Measurements from ENCODE around the gene CTNNA3.

The CTNNA3 gene

DNA sequence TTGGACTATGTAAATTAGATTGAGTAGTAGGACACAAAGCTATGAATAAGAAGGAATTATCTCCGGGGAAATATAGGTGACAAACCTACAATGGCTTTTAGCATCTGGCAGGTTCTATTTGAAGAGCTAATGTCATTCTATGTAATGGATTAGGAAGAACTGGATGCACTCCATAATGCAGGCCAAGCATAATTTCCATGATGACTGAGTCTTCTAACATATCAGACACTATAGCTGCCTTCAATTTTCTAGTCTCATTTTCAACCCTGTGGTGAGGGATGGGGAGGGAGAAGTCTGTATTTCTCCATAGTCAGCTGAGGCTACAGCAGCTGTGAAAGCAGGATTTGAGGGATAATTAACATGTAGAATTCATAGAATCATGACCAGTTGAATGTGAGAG lies 1160.6 kb downstream of the CTNNA3 start:
- H3K4me1 ChIP-seq (ENCODE audit: insufficient read depth, low read length), result no peaks in the 10 kb centered on the region
- H3K9ac ChIP-seq (ENCODE audit: low read depth, low read length), result no peak overlapping the region
- no peaks in the 10 kb centered on the region for H3K36me3 ChIP-seq (ENCODE audit: insufficient read depth, low read length)
- H3K9me3 ChIP-seq (ENCODE audit: control insufficient read depth, insufficient read depth, low read length), result no peaks in the 10 kb centered on the region

DNA sequence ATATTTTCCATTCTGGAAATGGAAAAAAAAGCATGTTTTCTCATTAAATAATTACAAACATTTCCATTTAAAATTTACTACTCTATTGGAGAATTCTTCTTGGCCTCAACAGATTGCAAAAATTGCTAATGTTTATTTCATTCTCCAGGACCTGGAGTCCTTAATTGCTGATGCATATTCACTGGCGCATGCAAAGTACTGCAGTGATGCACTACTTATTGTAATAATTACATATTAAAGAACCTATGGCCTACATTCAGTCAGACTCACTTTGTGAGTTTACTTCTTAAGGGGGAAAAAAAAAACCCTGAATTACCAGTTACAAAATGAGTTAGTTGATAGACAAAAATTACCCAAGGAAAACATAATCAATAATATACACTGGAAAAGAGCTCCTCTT lies 1161.1 kb downstream of the CTNNA3 start:
- H3K9me3 ChIP-seq (ENCODE audit: control insufficient read depth, insufficient read depth, low read length), result no peaks in the 10 kb centered on the region
- no peak overlapping the region for H3K9ac ChIP-seq (ENCODE audit: low read depth, low read length)
- no peaks in the 10 kb centered on the region for H3K36me3 ChIP-seq (ENCODE audit: insufficient read depth, low read length)
- no peaks in the 10 kb centered on the region for H3K4me1 ChIP-seq (ENCODE audit: insufficient read depth, low read length)

DNA sequence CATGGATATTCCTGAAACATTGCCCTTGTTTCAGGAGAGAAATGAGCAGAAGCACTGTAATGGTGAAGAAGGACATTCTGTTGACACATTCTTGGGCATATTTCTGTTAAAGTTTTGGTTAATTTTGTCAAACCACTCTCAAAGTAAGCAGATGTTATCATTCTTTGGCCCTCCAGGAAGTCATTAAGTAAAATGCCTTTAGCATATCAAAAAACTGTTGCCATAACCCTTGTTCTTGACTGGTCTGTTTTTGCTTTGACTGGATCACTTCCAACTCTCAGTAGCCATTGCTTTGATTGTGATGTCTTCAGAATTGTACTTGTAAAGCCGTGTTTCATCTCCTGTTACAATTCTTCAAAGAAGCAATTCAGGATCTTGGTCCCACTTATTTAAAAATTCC lies 1174.5 kb downstream of the CTNNA3 start:
- Histone ChIP-seq H3K9ac (ENCODE audit: low read depth, low read length) (no peak overlapping the region), H3K9me3 (ENCODE audit: control insufficient read depth, insufficient read depth, low read length) (no peaks in the 10 kb centered on the region), H3K4me1 (ENCODE audit: insufficient read depth, low read length) (peaks cover 5% of the 10 kb centered on the region; the same call in 1 of the 2 replicates), H3K36me3 (ENCODE audit: insufficient read depth, low read length) (no peaks in the 10 kb centered on the region)

DNA sequence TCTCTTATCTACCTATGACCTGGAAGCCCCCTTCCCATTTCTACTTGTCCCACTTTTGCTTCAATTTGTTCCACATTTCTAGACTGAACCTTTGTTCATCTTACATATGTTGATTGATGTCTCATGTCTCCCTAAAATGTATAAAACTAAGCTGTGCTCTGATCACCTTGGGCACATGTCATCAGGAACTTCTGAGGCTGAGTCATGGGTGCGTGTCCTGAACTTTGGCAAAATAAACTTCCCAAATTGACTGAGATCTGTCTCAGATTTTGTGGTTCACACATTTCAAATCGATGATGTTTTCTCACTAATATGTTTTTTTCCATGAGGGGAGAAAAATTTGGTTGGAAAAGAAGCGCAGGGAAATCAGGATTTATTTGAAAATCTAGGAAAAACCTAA lies 1176.4 kb downstream of the CTNNA3 start:
- Histone ChIP-seq H3K9ac (ENCODE audit: low read depth, low read length) (no peak overlapping the region), H3K36me3 (ENCODE audit: insufficient read depth, low read length) (no peaks in the 10 kb centered on the region), H3K9me3 (ENCODE audit: control insufficient read depth, insufficient read depth, low read length) (no peaks in the 10 kb centered on the region), H3K4me1 (ENCODE audit: insufficient read depth, low read length) (peaks cover 5% of the 10 kb centered on the region; the same call in 1 of the 2 replicates)

DNA sequence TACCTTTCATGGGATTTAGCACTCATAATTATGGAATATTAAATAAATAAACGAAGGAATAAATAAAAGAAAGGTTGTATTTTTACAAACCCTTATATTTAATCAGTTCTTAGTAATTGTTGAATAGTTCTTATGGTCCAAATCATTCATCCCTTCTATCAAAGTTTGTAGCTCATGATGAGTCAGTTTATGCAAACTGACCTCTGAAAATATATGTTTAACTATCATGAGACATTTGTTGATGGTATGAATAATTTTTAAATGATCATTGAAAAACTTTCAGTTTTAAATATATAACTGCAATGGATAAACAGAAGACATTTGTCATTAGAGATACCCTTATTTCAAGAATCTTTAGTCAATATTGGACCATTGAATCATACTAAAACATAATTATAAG lies 1181.3 kb downstream of the CTNNA3 start:
- Histone ChIP-seq H3K9ac (ENCODE audit: low read depth, low read length) (no peak overlapping the region), H3K36me3 (ENCODE audit: insufficient read depth, low read length) (no peaks in the 10 kb centered on the region), H3K9me3 (ENCODE audit: control insufficient read depth, insufficient read depth, low read length) (no peaks in the 10 kb centered on the region), H3K4me1 (ENCODE audit: insufficient read depth, low read length) (peaks cover 5% of the 10 kb centered on the region; the same call in 1 of the 2 replicates)

DNA sequence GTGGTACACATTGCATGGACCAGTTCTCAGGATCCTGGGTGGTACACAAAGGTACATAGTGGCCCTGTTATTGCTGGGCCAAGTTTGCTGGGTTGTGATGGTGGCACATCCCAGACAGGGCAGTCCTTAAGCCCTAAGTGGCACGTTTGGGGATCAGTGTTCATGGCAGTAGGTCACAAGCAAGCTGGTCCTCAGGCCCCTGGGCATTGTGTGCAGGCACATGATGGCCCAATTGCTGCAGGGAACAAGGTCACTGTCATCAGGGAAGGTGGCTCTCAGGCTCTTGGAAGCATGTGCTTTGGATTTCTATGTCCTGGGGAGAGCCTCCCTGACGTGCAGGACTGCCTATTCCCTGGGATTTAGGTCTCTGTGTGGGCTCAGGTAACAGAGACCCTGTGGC lies 1182.5 kb downstream of the CTNNA3 start:
- H3K36me3 ChIP-seq (ENCODE audit: insufficient read depth, low read length), result no peaks in the 10 kb centered on the region
- H3K9ac ChIP-seq (ENCODE audit: low read depth, low read length), result no peak overlapping the region
- H3K4me1 ChIP-seq (ENCODE audit: insufficient read depth, low read length), result peaks cover 5% of the 10 kb centered on the region; the same call in 1 of the 2 replicates

DNA sequence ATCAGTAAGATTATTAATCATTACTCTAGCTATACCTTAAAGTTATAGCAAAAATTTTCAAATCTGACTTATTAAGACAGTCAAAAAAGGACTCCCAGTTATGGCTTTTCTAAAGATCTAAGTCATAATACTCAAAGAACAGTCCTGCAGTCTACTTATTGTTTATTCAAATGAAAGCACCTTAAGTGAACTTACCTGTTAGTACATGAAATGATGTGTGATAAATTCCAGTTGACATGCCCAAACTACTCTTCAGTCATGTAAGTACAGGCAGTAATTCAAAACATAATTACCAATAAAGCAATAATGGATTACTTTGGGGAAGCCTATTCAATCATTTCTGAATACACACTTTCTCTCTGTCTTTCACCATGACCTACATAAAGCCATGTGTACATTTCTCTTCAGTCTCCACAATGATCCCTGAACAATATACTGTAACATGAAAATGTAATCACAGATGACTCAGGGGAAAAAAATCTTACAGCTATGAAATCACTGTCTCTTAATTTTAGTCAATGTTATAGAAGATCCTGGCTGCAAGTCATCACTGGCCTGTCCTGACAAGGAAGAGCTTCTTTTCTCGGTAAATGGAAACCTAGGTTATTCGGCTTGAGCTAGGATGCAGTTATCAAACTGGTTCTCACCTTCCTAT lies 1190.9 kb downstream of the CTNNA3 start:
- Histone ChIP-seq H3K9me3 (ENCODE audit: control insufficient read depth, insufficient read depth, low read length) (no peaks in the 10 kb centered on the region), H3K36me3 (ENCODE audit: insufficient read depth, low read length) (no peaks in the 10 kb centered on the region), H3K9ac (ENCODE audit: low read depth, low read length) (no peak overlapping the region), H3K4me1 (ENCODE audit: insufficient read depth, low read length) (no peaks in the 10 kb centered on the region)

More for the DNA sequence above, 1182.5 kb downstream of the CTNNA3 start:
- no peaks in the 10 kb centered on the region for H3K9me3 ChIP-seq (ENCODE audit: control insufficient read depth, insufficient read depth, low read length)

DNA sequence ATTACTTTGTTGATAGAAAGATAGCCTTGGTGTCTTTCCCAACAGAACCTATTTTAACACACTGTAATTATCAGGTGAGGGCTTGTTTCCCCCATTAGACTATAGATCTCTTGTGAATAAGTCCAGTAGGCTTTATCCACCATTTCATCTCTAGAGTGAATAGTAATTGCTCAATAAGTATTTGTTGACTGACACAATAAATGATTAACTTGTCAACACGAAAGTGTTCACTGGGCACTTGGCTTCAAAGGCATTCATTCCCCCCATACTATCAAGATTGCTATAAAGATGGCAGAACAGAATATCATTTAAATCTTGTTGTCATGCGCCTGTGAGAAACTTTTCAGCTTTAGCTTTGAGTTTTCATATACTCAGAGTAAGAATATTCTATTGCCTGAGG lies 1194.6 kb downstream of the CTNNA3 start:
- Histone ChIP-seq H3K9ac (ENCODE audit: low read depth, low read length) (no peak overlapping the region), H3K36me3 (ENCODE audit: insufficient read depth, low read length) (no peaks in the 10 kb centered on the region), H3K4me1 (ENCODE audit: insufficient read depth, low read length) (no peaks in the 10 kb centered on the region), H3K9me3 (ENCODE audit: control insufficient read depth, insufficient read depth, low read length) (no peaks in the 10 kb centered on the region)

DNA sequence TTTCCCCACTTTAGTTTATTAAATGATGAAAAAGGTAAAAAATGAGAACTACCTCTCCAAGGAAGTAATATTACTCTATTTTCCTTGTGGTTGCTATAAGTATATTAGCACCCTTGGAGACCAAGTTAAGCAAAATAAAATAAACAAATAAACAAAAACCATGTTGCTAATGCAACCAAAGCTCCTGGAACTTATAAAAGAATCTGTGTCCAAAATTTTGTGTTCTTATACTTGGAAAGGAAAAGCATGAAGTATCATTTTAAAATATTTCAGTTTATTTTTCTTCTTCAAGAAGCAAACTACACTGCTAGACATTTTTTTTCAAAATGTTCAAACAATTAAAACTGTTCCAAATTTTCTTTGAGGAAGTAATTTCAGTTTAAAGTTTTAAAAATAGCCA lies 1212.0 kb downstream of the CTNNA3 start:
- Histone ChIP-seq H3K36me3 (ENCODE audit: insufficient read depth, low read length) (no peaks in the 10 kb centered on the region), H3K9ac (ENCODE audit: low read depth, low read length) (no peak overlapping the region), H3K9me3 (ENCODE audit: control insufficient read depth, insufficient read depth, low read length) (no peaks in the 10 kb centered on the region), H3K4me1 (ENCODE audit: insufficient read depth, low read length) (no peaks in the 10 kb centered on the region)

DNA sequence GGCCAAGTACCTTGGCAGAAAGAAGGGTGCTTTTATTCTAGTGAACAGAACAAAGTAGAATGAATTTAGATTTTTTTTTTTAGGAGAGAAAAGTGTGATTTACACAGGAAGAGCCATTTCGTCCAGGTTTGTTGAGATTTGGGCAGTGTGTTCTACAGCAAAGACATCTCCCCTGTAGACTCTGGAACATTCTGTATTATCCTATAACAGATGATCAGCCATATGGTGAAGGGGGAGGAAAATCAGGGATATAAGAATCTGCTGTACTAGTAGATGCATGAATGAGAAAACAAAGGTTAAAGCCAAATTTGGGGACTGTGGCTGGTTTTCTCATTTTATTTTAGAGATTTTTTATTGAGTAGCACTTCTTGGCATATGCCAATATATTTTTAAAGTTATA lies 1223.8 kb downstream of the CTNNA3 start:
- no peaks in the 10 kb centered on the region for H3K4me1 ChIP-seq (ENCODE audit: insufficient read depth, low read length)
- H3K36me3 ChIP-seq (ENCODE audit: insufficient read depth, low read length), result no peaks in the 10 kb centered on the region
- no peaks in the 10 kb centered on the region for H3K9me3 ChIP-seq (ENCODE audit: control insufficient read depth, insufficient read depth, low read length)
- no peak overlapping the region for H3K9ac ChIP-seq (ENCODE audit: low read depth, low read length)

DNA sequence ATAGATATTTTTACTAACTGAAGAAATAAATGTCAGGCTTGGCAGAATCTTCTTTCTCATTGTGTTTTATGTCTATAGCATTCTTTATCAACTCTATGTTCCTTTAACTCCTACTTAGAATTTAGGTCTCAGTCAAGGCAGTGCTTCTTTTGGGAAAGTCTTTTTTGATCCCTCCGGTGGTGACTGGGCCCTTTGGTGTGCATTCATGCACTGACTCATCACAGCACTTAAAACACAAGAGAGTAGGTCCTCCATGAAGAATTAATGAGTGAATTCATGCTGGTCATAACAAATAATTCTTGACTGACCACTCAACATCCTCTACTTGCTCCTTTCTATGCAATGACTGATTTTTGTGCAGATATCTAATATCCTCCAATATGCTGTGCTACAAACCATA lies 1229.0 kb downstream of the CTNNA3 start:
- H3K4me1 ChIP-seq (ENCODE audit: insufficient read depth, low read length), result no peaks in the 10 kb centered on the region
- H3K36me3 ChIP-seq (ENCODE audit: insufficient read depth, low read length), result no peaks in the 10 kb centered on the region
- H3K9me3 ChIP-seq (ENCODE audit: control insufficient read depth, insufficient read depth, low read length), result no peaks in the 10 kb centered on the region
- no peak overlapping the region for H3K9ac ChIP-seq (ENCODE audit: low read depth, low read length)

DNA sequence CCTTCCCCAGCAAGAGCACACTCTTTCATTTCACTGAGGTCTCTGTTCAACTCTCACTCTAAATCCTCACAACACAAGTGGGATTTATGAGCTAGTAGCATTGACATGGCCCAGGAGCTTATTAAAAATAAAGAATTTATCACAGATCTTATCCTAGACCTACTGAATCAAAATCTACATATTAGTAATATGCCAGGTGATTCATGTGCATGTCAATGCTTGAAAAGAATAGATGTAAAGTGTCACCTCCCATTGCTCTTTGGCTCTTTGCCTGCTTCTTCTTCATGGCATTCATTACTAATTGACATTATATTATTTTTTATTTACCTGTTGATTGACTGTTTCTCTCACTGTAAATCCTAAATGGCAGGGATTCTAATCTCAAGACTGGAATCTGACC lies 1229.4 kb downstream of the CTNNA3 start:
- Histone ChIP-seq H3K9ac (ENCODE audit: low read depth, low read length) (no peak overlapping the region), H3K9me3 (ENCODE audit: control insufficient read depth, insufficient read depth, low read length) (no peaks in the 10 kb centered on the region), H3K36me3 (ENCODE audit: insufficient read depth, low read length) (no peaks in the 10 kb centered on the region), H3K4me1 (ENCODE audit: insufficient read depth, low read length) (no peaks in the 10 kb centered on the region)

DNA sequence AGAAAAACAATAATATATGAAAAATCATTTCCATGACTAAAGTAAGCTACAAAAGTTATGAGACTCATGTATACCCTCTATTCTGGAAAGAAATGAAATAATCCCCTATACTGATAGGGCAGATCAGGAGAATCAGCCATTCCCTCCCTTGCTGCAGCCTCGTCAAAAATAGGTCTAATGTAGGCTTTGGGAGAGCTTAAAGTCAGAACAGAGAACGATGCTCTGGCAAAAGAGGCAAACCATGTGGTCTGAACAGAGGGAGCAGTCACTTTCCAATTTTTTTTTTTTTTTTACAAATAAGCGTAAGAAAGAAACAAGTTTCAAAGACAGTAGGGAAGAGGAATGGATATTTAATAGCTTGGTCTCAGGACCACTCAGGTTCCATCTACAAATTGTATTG lies 1232.4 kb downstream of the CTNNA3 start:
- Histone ChIP-seq H3K36me3 (ENCODE audit: insufficient read depth, low read length) (no peaks in the 10 kb centered on the region), H3K9ac (ENCODE audit: low read depth, low read length) (no peak overlapping the region), H3K4me1 (ENCODE audit: insufficient read depth, low read length) (no peaks in the 10 kb centered on the region), H3K9me3 (ENCODE audit: control insufficient read depth, insufficient read depth, low read length) (no peaks in the 10 kb centered on the region)

DNA sequence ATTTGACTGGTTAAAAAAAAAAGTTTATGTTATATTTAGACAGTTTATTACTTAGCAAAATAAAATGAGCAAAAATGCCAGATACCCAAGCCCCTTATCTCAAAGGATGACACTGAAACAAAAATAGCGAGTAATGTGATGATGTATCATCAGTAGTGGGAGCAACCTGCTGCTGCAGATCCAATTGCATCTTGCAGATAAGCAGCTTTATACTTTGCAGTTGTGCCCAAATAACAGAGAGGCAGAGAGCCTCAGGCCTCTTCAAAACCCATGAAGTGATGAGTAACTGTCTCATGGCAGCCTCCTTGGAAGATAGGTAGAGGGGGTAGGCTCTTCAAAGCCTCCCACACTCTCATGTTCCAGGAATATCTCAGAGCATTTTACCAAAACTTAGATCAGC lies 1238.4 kb downstream of the CTNNA3 start:
- H3K4me1 ChIP-seq (ENCODE audit: insufficient read depth, low read length), result no peaks in the 10 kb centered on the region
- no peaks in the 10 kb centered on the region for H3K36me3 ChIP-seq (ENCODE audit: insufficient read depth, low read length)
- no peaks in the 10 kb centered on the region for H3K9me3 ChIP-seq (ENCODE audit: control insufficient read depth, insufficient read depth, low read length)
- no peak overlapping the region for H3K9ac ChIP-seq (ENCODE audit: low read depth, low read length)

DNA sequence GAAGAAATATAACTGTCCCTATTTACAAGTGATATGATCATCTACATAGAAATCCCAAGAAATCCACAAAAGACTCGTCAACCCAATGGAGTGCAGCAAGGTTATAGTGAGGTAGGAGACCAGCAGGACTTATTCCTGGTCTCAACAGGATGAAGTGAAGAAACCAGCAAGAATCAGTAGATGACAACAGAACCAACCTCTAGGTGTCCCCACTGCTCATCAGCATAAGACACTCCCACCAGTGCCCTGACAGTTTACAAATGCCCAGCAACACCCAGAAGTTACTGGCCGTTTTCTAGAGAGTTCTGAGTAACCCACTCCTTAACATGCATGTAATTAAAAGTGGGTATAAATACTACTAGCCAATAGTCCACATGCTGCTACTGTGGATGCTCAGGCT lies 1240.7 kb downstream of the CTNNA3 start:
- Histone ChIP-seq H3K9ac (ENCODE audit: low read depth, low read length) (no peak overlapping the region), H3K4me1 (ENCODE audit: insufficient read depth, low read length) (no peaks in the 10 kb centered on the region), H3K9me3 (ENCODE audit: control insufficient read depth, insufficient read depth, low read length) (no peaks in the 10 kb centered on the region), H3K36me3 (ENCODE audit: insufficient read depth, low read length) (no peaks in the 10 kb centered on the region)

DNA sequence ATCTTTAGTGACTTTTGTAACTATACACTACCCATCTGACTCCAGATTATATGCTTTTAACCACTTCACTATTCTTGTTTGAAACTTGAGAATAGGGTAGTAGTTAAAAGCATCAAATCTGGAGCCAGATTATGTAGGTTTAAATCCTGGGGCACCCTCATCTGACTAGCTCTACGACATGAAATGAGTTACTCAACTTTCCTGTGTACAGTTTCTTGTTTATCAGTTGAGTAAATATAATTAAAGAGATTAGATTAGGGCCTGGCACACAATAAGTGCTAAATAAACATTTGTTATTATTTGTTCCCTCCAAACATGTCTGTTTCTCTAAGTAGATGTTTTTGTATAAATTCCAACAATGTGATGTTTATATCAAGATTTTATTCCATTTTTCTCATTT lies 1255.4 kb downstream of the CTNNA3 start:
- Histone ChIP-seq H3K36me3 (ENCODE audit: insufficient read depth, low read length) (no peaks in the 10 kb centered on the region), H3K9me3 (ENCODE audit: control insufficient read depth, insufficient read depth, low read length) (no peaks in the 10 kb centered on the region), H3K4me1 (ENCODE audit: insufficient read depth, low read length) (no peaks in the 10 kb centered on the region), H3K9ac (ENCODE audit: low read depth, low read length) (no peak overlapping the region)

All from ES-I3 (cell line).